Esophagus squamous epithelium (tissue), 5 donors: ENCODE measurements around the gene HDAC7. TPM values are rescaled to one million over a fixed set of nuclear protein-coding genes. Genes with fewer than 3 reads are reported as not detected.

Source experiments
- DNase-seq: peaks from one replicate; lab custom pipeline; 2025; lab: John Stamatoyannopoulos, UW
- H3K27ac ChIP-seq, 4 donors: fragments of 200-600 bp; sonication (generic); one replicate each; pipeline ENCODE4 v1.5.1; 2016 to 2019; ENCODE audit warnings: mild to moderate bottlenecking in 1 of 4
- H3K27me3 ChIP-seq, 4 donors: fragments of 200-600 bp; sonication (generic); 1 replicate in 3 of 4; 2 replicates in 1 of 4; pipeline versions ENCODE4 v1.5.1 to v1.6.0; 2017 to 2021; ENCODE audit warnings: antibody characterized with exemption in 1 of 4
- H3K36me3 ChIP-seq, 3 donors: fragments of 200-600 bp; sonication (generic); one replicate each; pipeline ENCODE4 v1.5.1; 2016 to 2019
- H3K4me1 ChIP-seq, 3 donors: fragments of 200-600 bp; sonication (generic); one replicate each; pipeline ENCODE4 v1.5.1; 2017 to 2019
- H3K4me3 ChIP-seq, 4 donors: fragments of 200-600 bp; sonication (generic); 1 replicate in 3 of 4; 2 replicates in 1 of 4; pipeline ENCODE4 v1.5.1; 2016 to 2019; ENCODE audit warnings: mild to moderate bottlenecking in 2 of 4, moderate library complexity in 1 of 4
- H3K9me3 ChIP-seq, 3 donors: fragments of 200-600 bp; sonication (generic); one replicate each; pipeline ENCODE4 v1.5.1; 2016 to 2019
- CTCF ChIP-seq, 6 experiments: fragments of 450-650 bp in 4 of 6; fragments of 200-600 bp in 2 of 6; sonication (generic) in 2 of 6; IDR thresholded peaks; one replicate each; pipeline ENCODE4 v1.5.1; 2016 to 2019; ENCODE audit warnings: antibody characterized with exemption in 6 of 6, mild to moderate bottlenecking in 4 of 6, moderate library complexity in 4 of 6
- POLR2A ChIP-seq, 4 donors: fragments of 450-650 bp; IDR thresholded peaks; one replicate each; pipeline ENCODE4 v1.6.1; 2017; ENCODE audit warnings: antibody characterized with exemption in 4 of 4, mild to moderate bottlenecking in 4 of 4, moderate library complexity in 3 of 4
- WGBS, 2 donors: methylation state at CpG; one replicate each; pipeline ENCODE4 v1.1.5; 2018; 5-methylcytosine and 5-hydroxymethylcytosine counted together
- intact Hi-C: fragments of 100-400 bp; cut with DNase I; formaldehyde crosslinking; loops from one replicate; pipeline ENCODE4 v1.15.0; 2022
- total RNA-seq, 4 donors: library from RNA; depleted of rRNA; stranded (reverse); fragments of >200 nt; gene quantifications; one replicate each; pipeline ENCODE4 v1.1.0, GENCODE V29; 2016
- donor health status: DM: yes; HTN: yes; CAD: no.

The HDAC7 gene
- total RNA-seq, 4 donors from 2014 or later = 19.8 to 37.2 (median 24.0) TPM

GRCh38 chr12:47841501-47841900 is 21.8 kb upstream of the HDAC7 start:
- Histone ChIP-seq H3K27me3 (no peaks in the 10 kb centered on the region), H3K4me3 (no peak overlapping the region), H3K9me3 (no peaks in the 10 kb centered on the region), H3K4me1 (peaks cover 0 to 56% (median 8%) of the 10 kb centered on the region in 3 donors), H3K27ac (no peak overlapping the region), H3K36me3 (peaks cover 0 to 29% (median 0%) of the 10 kb centered on the region in 3 donors)
- intact Hi-C loops = no loop called here
- WGBS, 2 donors = 72 to 81% methylated on average over 2 of the region's 2 CpGs
- TF ChIP-seq CTCF (IDR thresholded peaks at IDR 0.05) = no peak
- TF ChIP-seq POLR2A (IDR thresholded peaks at IDR 0.05) = no peak
- DNase-seq = no peak

GRCh38 chr12:47840571-47840970 is 20.9 kb upstream of the HDAC7 start:
- DNase-seq = no peak
- WGBS, 2 donors = 85% methylated on average over 1 of the region's 1 CpG
- Histone ChIP-seq H3K4me1 (peaks cover 0 to 59% (median 11%) of the 10 kb centered on the region in 3 donors), H3K9me3 (no peaks in the 10 kb centered on the region), H3K36me3 (peaks cover 0 to 19% (median 0%) of the 10 kb centered on the region in 3 donors), H3K27ac (no peak overlapping the region), H3K27me3 (no peaks in the 10 kb centered on the region), H3K4me3 (no peak overlapping the region)
- intact Hi-C loops = no loop called here
- no peak for TF ChIP-seq POLR2A (IDR thresholded peaks at IDR 0.05)
- TF ChIP-seq CTCF (IDR thresholded peaks at IDR 0.05) = no peak

- WGBS, 2 donors = 60 to 67% methylated on average over 6 to 8 of the region's 8 CpGs
- H3K4me1 ChIP-seq = peaks cover 0 to 51% (median 6%) of the 10 kb centered on the region in 3 donors
- DNase-seq = no peak
- TF ChIP-seq POLR2A (IDR thresholded peaks at IDR 0.05) (no peak), CTCF (IDR thresholded peaks at IDR 0.05) (no peak)
- H3K27me3 ChIP-seq = no peaks in the 10 kb centered on the region
- H3K36me3 ChIP-seq = peaks cover 0 to 12% (median 0%) of the 10 kb centered on the region in 3 donors
- H3K27ac ChIP-seq = no peak overlapping the region
- intact Hi-C loops = loop anchor here (5.0 to 10.0 kb wide), 3 partner anchors 62 to 122 kb away; no protein-coding TSS in a partner anchor
- H3K4me3 ChIP-seq = no peak overlapping the region
- H3K9me3 ChIP-seq = no peaks in the 10 kb centered on the region
Observed at GRCh38 chr12:47839214-47839876, 19.6 kb upstream of the HDAC7 start.

- DNase-seq = no peak
- no peak overlapping the region for H3K4me3 ChIP-seq
- H3K9me3 ChIP-seq = no peaks in the 10 kb centered on the region
- peaks cover 0 to 4% (median 0%) of the 10 kb centered on the region in 3 donors for H3K36me3 ChIP-seq
- H3K4me1 ChIP-seq = peaks cover 0 to 45% (median 4%) of the 10 kb centered on the region in 3 donors
- WGBS, 2 donors = 17 to 50% methylated on average over 6 of the region's 10 CpGs
- H3K27ac ChIP-seq = no peak overlapping the region
- H3K27me3 ChIP-seq = no peaks in the 10 kb centered on the region
- intact Hi-C loops = loop anchor here (5.0 to 10.0 kb wide), 3 partner anchors 61 to 121 kb away; no protein-coding TSS in a partner anchor
- TF ChIP-seq CTCF (IDR thresholded peaks at IDR 0.05) (peak in 5 of 6 experiments; percentile 32 to 62 (median 34)), POLR2A (IDR thresholded peaks at IDR 0.05) (no peak)
Observed at GRCh38 chr12:47838286-47838931, 18.7 kb upstream of the HDAC7 start.
